ENCODE measurements around the gene FOSL1.

GRCh38 chr11:65945941-65946558, 45.9 kb upstream of the FOSL1 start:
- TF ChIP-seq EZH2phosphoT487 (IDR thresholded peaks at IDR 0.05), result no peak
- no peak for TF ChIP-seq CTCF (IDR thresholded peaks at IDR 0.05)

Data from neural progenitor cell (in vitro differentiated cells).